PC-3 (cell line): ENCODE measurements around the gene TMEM45A.

Experiments used
- CTCF ChIP-seq: fragments of 300-600 bp; sonication (generic); conservative IDR thresholded peaks from 2 replicates; pipeline ENCODE4 v1.5.1; 2017; ENCODE audit warnings: antibody characterized with exemption, low read depth, mild to moderate bottlenecking, low read length
- EZH2 ChIP-seq: fragments of 300-600 bp; sonication (generic); IDR thresholded peaks from one replicate; pipeline ENCODE4 v1.6.1; 2017; ENCODE audit warnings: antibody characterized with exemption, mild to moderate bottlenecking, low read length; ENCODE audit not compliant: unreplicated experiment
- EZH2phosphoT487 ChIP-seq: fragments of 300-600 bp; sonication (generic); IDR thresholded peaks from 2 replicates; pipeline ENCODE4 v1.6.1; 2018; ENCODE audit warnings: mild to moderate bottlenecking, antibody characterized with exemption, low read length, borderline replicate concordance

GRCh38 chr3:100536093-100536492, 43.7 kb downstream of the TMEM45A start:
- TF ChIP-seq CTCF, result no peak
- TF ChIP-seq EZH2phosphoT487, result no peak
- TF ChIP-seq EZH2, result no peak
